AG04449 (cell line): ENCODE results near the gene BOLA3.

Experiments
- CTCF ChIA-PET: fragments of 350-600 bp; formaldehyde crosslinking; extraction: SDS; loops from one replicate; lab custom pipeline; 2021; ENCODE audit warnings: antibody characterized with exemption; lab: Yijun Ruan, JAX
- POLR2A ChIA-PET: fragments of 400-600, 350-600 bp; formaldehyde crosslinking; extraction: SDS; loops from one replicate; lab custom pipeline; 2020; ENCODE audit warnings: antibody characterized with exemption, inconsistent platforms; lab: Yijun Ruan, JAX
- DNase-seq: peaks from one replicate; pipeline ENCODE4 v3.0.0-alpha.2; 2010; ENCODE audit warnings: low read depth, low spot score
- H3K4me3 ChIP-seq: 2 replicates; pipeline ENCODE4 v1.5.1; 2011; ENCODE audit warnings: low read depth, mild to moderate bottlenecking, control low read depth, low read length
- TF ChIP-seq, protein P1 (sequence below): IDR thresholded peaks from one replicate; pipeline ENCODE4 v1.5.1; 2011; ENCODE audit warnings: mild to moderate bottlenecking, moderate library complexity, low read length, control low read depth, inconsistent platforms; ENCODE audit not compliant: insufficient read depth; ENCODE audit errors: missing control alignments

The BOLA3 gene

GRCh38 chr2:74086021-74086420 lies 61.7 kb downstream of the BOLA3 start:
- CTCF ChIA-PET, result no interaction called here
- POLR2A ChIA-PET, result no interaction called here
- DNase-seq, result no peak
- no peak overlapping the region for H3K4me3 ChIP-seq
- TF ChIP-seq, protein P1, sequence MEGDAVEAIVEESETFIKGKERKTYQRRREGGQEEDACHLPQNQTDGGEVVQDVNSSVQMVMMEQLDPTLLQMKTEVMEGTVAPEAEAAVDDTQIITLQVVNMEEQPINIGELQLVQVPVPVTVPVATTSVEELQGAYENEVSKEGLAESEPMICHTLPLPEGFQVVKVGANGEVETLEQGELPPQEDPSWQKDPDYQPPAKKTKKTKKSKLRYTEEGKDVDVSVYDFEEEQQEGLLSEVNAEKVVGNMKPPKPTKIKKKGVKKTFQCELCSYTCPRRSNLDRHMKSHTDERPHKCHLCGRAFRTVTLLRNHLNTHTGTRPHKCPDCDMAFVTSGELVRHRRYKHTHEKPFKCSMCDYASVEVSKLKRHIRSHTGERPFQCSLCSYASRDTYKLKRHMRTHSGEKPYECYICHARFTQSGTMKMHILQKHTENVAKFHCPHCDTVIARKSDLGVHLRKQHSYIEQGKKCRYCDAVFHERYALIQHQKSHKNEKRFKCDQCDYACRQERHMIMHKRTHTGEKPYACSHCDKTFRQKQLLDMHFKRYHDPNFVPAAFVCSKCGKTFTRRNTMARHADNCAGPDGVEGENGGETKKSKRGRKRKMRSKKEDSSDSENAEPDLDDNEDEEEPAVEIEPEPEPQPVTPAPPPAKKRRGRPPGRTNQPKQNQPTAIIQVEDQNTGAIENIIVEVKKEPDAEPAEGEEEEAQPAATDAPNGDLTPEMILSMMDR, result no peak
